ENCODE measurements around the gene RABGAP1L.

The RABGAP1L gene

DNA sequence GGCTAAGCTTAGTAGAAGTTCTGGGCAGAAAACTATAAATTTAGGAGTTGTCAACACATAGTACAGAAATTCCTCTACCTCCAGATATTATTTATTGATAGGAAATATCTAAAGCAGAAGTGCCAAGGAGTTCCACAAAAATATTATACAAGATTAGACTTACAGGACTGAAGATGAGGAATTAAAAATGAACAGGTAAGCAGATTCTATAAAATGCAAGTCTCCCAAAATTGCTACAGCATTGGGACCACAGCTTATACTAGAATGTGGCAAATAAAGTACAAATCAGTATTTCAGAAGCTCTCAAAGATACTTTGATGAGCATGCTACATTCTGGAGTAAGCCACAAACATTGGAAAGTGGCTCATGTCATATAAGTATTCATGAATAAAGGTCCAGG lies 790.3 kb downstream of the RABGAP1L start:
- Histone ChIP-seq H3K27ac (ENCODE audit: low read depth in 2 of 2, low read length in 2 of 2) (no peak overlapping the region), H3K9me3 (ENCODE audit: control insufficient read depth in 2 of 2, low read length in 2 of 2) (no peaks in the 10 kb centered on the region), H3K4me3 (ENCODE audit: low read length in 2 of 2) (no peak overlapping the region), H3K9ac (ENCODE audit: low read depth in 1 of 2, low read length in 2 of 2) (no peak overlapping the region), H3K4me1 (ENCODE audit: control insufficient read depth in 2 of 2, insufficient read depth in 2 of 2, low read length in 2 of 2) (peaks cover 9 to 16% of the 10 kb centered on the region in 2 donors), H3K36me3 (ENCODE audit: control insufficient read depth in 2 of 2, insufficient read depth in 2 of 2, low read length in 2 of 2) (no peaks in the 10 kb centered on the region), H3K27me3 (ENCODE audit: control insufficient read depth in 2 of 2, insufficient read depth in 2 of 2, low read length in 2 of 2) (no peaks in the 10 kb centered on the region)

GRCh38 chr1:174953285-174954072 lies 794.2 kb downstream of the RABGAP1L start:
- no peaks in the 10 kb centered on the region for H3K9me3 ChIP-seq (ENCODE audit: control insufficient read depth in 2 of 2, low read length in 2 of 2)
- H3K4me1 ChIP-seq (ENCODE audit: control insufficient read depth in 2 of 2, insufficient read depth in 2 of 2, low read length in 2 of 2) = peaks cover 11 to 16% of the 10 kb centered on the region in 2 donors
- peak overlapping the region in 1 of 2 donors; percentile 52 for H3K4me3 ChIP-seq (ENCODE audit: low read length in 2 of 2)
- H3K9ac ChIP-seq (ENCODE audit: low read depth in 1 of 2, low read length in 2 of 2) = no peak overlapping the region
- H3K27ac ChIP-seq (ENCODE audit: low read depth in 2 of 2, low read length in 2 of 2) = peak overlapping the region; percentile 43 to 72
- H3K27me3 ChIP-seq (ENCODE audit: control insufficient read depth in 2 of 2, insufficient read depth in 2 of 2, low read length in 2 of 2) = no peaks in the 10 kb centered on the region
- H3K36me3 ChIP-seq (ENCODE audit: control insufficient read depth in 2 of 2, insufficient read depth in 2 of 2, low read length in 2 of 2) = peaks cover 1 to 2% of the 10 kb centered on the region in 2 donors

GRCh38 chr1:174954073-174954460 lies 794.7 kb downstream of the RABGAP1L start:
- H3K4me3 ChIP-seq (ENCODE audit: low read length in 2 of 2) = no peak overlapping the region
- H3K9ac ChIP-seq (ENCODE audit: low read depth in 1 of 2, low read length in 2 of 2) = no peak overlapping the region
- peaks cover 11 to 16% of the 10 kb centered on the region in 2 donors for H3K4me1 ChIP-seq (ENCODE audit: control insufficient read depth in 2 of 2, insufficient read depth in 2 of 2, low read length in 2 of 2)
- no peaks in the 10 kb centered on the region for H3K27me3 ChIP-seq (ENCODE audit: control insufficient read depth in 2 of 2, insufficient read depth in 2 of 2, low read length in 2 of 2)
- H3K36me3 ChIP-seq (ENCODE audit: control insufficient read depth in 2 of 2, insufficient read depth in 2 of 2, low read length in 2 of 2) = peaks cover 3 to 5% of the 10 kb centered on the region in 2 donors
- peak overlapping the region; percentile 26 to 72 for H3K27ac ChIP-seq (ENCODE audit: low read depth in 2 of 2, low read length in 2 of 2)
- no peaks in the 10 kb centered on the region for H3K9me3 ChIP-seq (ENCODE audit: control insufficient read depth in 2 of 2, low read length in 2 of 2)

DNA sequence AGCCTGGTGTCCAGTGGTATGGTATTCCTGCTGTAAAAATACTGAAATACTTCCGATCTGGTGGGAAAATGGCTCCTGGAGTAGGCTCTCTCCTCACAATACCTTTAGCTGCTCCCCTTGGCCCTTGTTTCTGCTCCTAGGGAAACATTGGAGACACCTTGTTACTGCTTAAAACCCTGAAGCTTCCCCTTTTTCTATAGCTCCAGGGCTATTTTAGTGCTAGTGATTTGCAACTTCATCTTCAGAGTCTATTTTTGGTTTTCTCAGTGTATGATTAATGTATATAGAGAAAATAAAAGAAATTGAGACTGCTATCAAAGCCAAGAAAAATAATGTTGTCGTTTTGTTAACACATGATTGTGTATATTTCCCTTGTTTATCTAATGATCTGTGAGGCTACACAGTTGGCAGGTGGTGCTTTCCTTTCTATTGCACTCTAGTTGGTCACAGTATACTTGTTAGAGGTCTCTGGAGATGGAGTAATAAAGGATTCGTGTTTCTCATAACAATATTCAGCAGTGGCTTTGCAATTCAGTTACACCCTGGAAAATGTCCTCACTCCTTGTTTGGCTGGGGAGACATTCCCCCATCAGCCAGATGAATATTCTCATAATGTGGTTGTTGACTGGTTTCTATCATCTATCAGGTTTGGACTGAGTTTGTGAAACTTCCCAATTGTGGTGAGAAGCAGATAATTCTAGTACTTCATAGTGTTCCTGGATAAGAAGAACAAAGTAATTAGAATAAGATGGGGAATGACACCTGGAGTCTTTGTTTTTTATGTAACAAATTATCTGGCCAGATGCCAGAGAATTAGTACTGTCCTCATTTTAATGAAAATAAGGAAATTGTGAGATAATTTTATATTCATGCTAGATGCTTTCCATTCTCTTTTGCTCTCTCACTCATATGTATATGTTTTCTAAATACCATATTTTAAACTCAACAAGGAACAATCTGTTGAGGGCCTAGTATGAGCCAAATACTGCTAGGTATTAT lies 795.6 kb downstream of the RABGAP1L start:
- Histone ChIP-seq H3K9me3 (ENCODE audit: control insufficient read depth in 2 of 2, low read length in 2 of 2) (no peaks in the 10 kb centered on the region), H3K4me3 (ENCODE audit: low read length in 2 of 2) (no peak overlapping the region), H3K27ac (ENCODE audit: low read depth in 2 of 2, low read length in 2 of 2) (peak overlapping the region; percentile 26 to 72), H3K27me3 (ENCODE audit: control insufficient read depth in 2 of 2, insufficient read depth in 2 of 2, low read length in 2 of 2) (no peaks in the 10 kb centered on the region), H3K4me1 (ENCODE audit: control insufficient read depth in 2 of 2, insufficient read depth in 2 of 2, low read length in 2 of 2) (peaks cover 11 to 16% of the 10 kb centered on the region in 2 donors), H3K36me3 (ENCODE audit: control insufficient read depth in 2 of 2, insufficient read depth in 2 of 2, low read length in 2 of 2) (peaks cover 3 to 5% of the 10 kb centered on the region in 2 donors), H3K9ac (ENCODE audit: low read depth in 1 of 2, low read length in 2 of 2) (no peak overlapping the region)

- no peak overlapping the region for H3K27ac ChIP-seq (ENCODE audit: low read depth in 2 of 2, low read length in 2 of 2)
- peaks cover 11 to 16% of the 10 kb centered on the region in 2 donors for H3K4me1 ChIP-seq (ENCODE audit: control insufficient read depth in 2 of 2, insufficient read depth in 2 of 2, low read length in 2 of 2)
- H3K9me3 ChIP-seq (ENCODE audit: control insufficient read depth in 2 of 2, low read length in 2 of 2) = no peaks in the 10 kb centered on the region
- H3K36me3 ChIP-seq (ENCODE audit: control insufficient read depth in 2 of 2, insufficient read depth in 2 of 2, low read length in 2 of 2) = peaks cover 3 to 5% of the 10 kb centered on the region in 2 donors
- no peak overlapping the region for H3K4me3 ChIP-seq (ENCODE audit: low read length in 2 of 2)
- no peaks in the 10 kb centered on the region for H3K27me3 ChIP-seq (ENCODE audit: control insufficient read depth in 2 of 2, insufficient read depth in 2 of 2, low read length in 2 of 2)
- no peak overlapping the region for H3K9ac ChIP-seq (ENCODE audit: low read depth in 1 of 2, low read length in 2 of 2)
Observed at GRCh38 chr1:174956086-174956485, 796.8 kb downstream of the RABGAP1L start.

DNA sequence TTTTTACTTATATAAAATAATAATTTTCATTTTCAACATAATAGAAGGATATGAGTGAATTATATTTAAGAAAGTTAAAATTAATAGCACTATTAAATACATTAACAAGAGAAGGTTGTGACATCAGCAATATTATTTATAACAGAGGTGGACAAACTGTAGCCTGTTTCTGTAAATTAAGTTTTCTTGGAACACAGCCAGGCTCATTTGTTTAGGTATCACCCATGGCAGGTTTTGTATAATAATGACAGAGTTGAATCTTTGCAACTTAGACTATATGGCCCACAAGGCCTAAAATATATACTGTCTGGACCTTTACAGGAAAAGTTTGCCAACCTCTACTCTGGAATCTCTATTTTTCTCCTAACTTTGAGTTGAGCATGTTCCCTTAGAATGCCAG lies 797.7 kb downstream of the RABGAP1L start:
- Histone ChIP-seq H3K27ac (ENCODE audit: low read depth in 2 of 2, low read length in 2 of 2) (peak overlapping the region in 1 of 2 donors; percentile 2), H3K4me3 (ENCODE audit: low read length in 2 of 2) (no peak overlapping the region), H3K36me3 (ENCODE audit: control insufficient read depth in 2 of 2, insufficient read depth in 2 of 2, low read length in 2 of 2) (peaks cover 3 to 5% of the 10 kb centered on the region in 2 donors), H3K27me3 (ENCODE audit: control insufficient read depth in 2 of 2, insufficient read depth in 2 of 2, low read length in 2 of 2) (no peaks in the 10 kb centered on the region), H3K9ac (ENCODE audit: low read depth in 1 of 2, low read length in 2 of 2) (no peak overlapping the region), H3K9me3 (ENCODE audit: control insufficient read depth in 2 of 2, low read length in 2 of 2) (no peaks in the 10 kb centered on the region), H3K4me1 (ENCODE audit: control insufficient read depth in 2 of 2, insufficient read depth in 2 of 2, low read length in 2 of 2) (peaks cover 11 to 16% of the 10 kb centered on the region in 2 donors)

- H3K36me3 ChIP-seq (ENCODE audit: control insufficient read depth in 2 of 2, insufficient read depth in 2 of 2, low read length in 2 of 2) = peaks cover 3 to 5% of the 10 kb centered on the region in 2 donors
- H3K9me3 ChIP-seq (ENCODE audit: control insufficient read depth in 2 of 2, low read length in 2 of 2) = no peaks in the 10 kb centered on the region
- H3K27ac ChIP-seq (ENCODE audit: low read depth in 2 of 2, low read length in 2 of 2) = no peak overlapping the region
- H3K4me3 ChIP-seq (ENCODE audit: low read length in 2 of 2) = no peak overlapping the region
- H3K9ac ChIP-seq (ENCODE audit: low read depth in 1 of 2, low read length in 2 of 2) = no peak overlapping the region
- peaks cover 11 to 16% of the 10 kb centered on the region in 2 donors for H3K4me1 ChIP-seq (ENCODE audit: control insufficient read depth in 2 of 2, insufficient read depth in 2 of 2, low read length in 2 of 2)
- H3K27me3 ChIP-seq (ENCODE audit: control insufficient read depth in 2 of 2, insufficient read depth in 2 of 2, low read length in 2 of 2) = no peaks in the 10 kb centered on the region
Observed at GRCh38 chr1:174957829-174958228, 798.5 kb downstream of the RABGAP1L start.

GRCh38 chr1:174958396-174958795 lies 799.1 kb downstream of the RABGAP1L start:
- H3K4me1 ChIP-seq (ENCODE audit: control insufficient read depth in 2 of 2, insufficient read depth in 2 of 2, low read length in 2 of 2) = peaks cover 12 to 17% of the 10 kb centered on the region in 2 donors
- H3K36me3 ChIP-seq (ENCODE audit: control insufficient read depth in 2 of 2, insufficient read depth in 2 of 2, low read length in 2 of 2) = peaks cover 3 to 5% of the 10 kb centered on the region in 2 donors
- no peaks in the 10 kb centered on the region for H3K27me3 ChIP-seq (ENCODE audit: control insufficient read depth in 2 of 2, insufficient read depth in 2 of 2, low read length in 2 of 2)
- H3K9ac ChIP-seq (ENCODE audit: low read depth in 1 of 2, low read length in 2 of 2) = no peak overlapping the region
- no peaks in the 10 kb centered on the region for H3K9me3 ChIP-seq (ENCODE audit: control insufficient read depth in 2 of 2, low read length in 2 of 2)
- no peak overlapping the region for H3K27ac ChIP-seq (ENCODE audit: low read depth in 2 of 2, low read length in 2 of 2)
- no peak overlapping the region for H3K4me3 ChIP-seq (ENCODE audit: low read length in 2 of 2)

DNA sequence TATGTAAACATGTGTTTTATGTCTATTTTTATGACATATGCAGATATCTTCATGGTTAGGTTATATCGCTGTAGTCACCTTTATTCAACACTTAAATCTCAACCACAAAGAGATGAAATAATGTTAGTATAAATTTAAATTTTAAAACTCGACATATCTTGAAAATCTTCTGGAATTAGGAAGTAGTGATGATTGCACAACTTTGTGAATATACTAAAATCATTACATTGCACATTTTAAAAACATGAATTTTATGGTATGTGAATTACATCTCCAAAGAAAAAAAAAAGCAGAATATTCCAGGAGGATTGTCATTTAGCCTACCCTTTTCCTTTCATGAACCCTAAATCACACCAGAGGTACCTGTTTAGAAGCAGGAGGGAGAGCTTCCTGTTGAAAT lies 801.0 kb downstream of the RABGAP1L start:
- Histone ChIP-seq H3K4me1 (ENCODE audit: control insufficient read depth in 2 of 2, insufficient read depth in 2 of 2, low read length in 2 of 2) (peaks cover 20 to 22% of the 10 kb centered on the region in 2 donors), H3K36me3 (ENCODE audit: control insufficient read depth in 2 of 2, insufficient read depth in 2 of 2, low read length in 2 of 2) (peaks cover 3 to 5% of the 10 kb centered on the region in 2 donors), H3K9ac (ENCODE audit: low read depth in 1 of 2, low read length in 2 of 2) (no peak overlapping the region), H3K4me3 (ENCODE audit: low read length in 2 of 2) (no peak overlapping the region), H3K9me3 (ENCODE audit: control insufficient read depth in 2 of 2, low read length in 2 of 2) (no peaks in the 10 kb centered on the region), H3K27me3 (ENCODE audit: control insufficient read depth in 2 of 2, insufficient read depth in 2 of 2, low read length in 2 of 2) (no peaks in the 10 kb centered on the region), H3K27ac (ENCODE audit: low read depth in 2 of 2, low read length in 2 of 2) (no peak overlapping the region)
